Umbilical cord (tissue), 2 donors: ENCODE measurements around the gene MPP3. TPM values are rescaled to one million over a fixed set of nuclear protein-coding genes. Genes with fewer than 3 reads are reported as not detected.
A peak's percentile ranks its signal among the peaks of the same experiment; 100 is the strongest.

Experiments used
- DNase-seq: peaks from one replicate; pipeline ENCODE4 v3.0.0-alpha.2; 2015; ENCODE audit warnings: low spot score
- total RNA-seq: library from RNA; depleted of rRNA; stranded (reverse); fragments of >200 nt; gene quantifications from one replicate; pipeline ENCODE4 v1.2.3, GENCODE V29; 2014; ENCODE audit warnings: low replicate concordance; ENCODE audit not compliant: insufficient read depth

Gene MPP3
- total RNA-seq, 1 donor from 2014 or later = 11.6 TPM

DNA sequence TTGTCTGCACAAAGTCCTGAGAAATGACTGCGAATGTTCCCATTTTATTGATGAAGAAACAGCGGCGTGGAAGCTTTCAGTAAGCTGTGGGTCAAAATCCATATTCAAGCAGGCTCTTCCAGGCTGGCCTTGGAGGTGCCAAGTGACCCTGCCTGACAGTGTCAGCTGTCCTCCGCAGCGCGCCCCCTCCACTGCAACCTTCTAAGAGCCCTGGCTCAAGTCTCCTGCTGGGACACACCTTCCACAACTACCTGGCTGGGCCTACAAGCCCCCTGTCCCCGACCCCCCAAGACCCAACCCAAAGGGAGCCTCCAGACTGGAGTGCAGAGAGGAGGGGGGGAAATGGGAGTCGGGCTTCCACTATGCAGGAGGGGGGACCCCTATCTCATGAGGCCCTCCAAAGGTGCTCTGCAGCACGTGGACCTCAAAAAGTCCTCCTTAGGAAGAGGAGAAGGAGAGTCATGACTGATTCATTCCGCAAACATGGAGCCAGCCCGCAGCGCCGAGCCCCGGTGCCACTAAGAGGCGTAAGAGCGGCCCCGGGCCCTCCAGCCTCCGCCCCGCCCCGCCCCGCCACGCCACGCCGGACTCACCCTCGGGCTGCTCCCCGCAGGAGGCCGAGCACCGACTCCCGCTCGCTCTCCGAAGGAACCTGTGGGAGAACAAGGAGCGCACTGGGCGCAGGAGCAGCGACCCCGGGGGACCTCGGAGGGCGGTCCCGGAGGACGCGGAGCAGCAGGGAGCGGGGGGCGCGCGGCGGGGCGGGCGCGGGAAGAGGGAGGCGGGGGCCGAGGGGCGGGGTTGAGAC, 574 bp downstream of the MPP3 start:
- DNase-seq = peak; percentile 50

DNA sequence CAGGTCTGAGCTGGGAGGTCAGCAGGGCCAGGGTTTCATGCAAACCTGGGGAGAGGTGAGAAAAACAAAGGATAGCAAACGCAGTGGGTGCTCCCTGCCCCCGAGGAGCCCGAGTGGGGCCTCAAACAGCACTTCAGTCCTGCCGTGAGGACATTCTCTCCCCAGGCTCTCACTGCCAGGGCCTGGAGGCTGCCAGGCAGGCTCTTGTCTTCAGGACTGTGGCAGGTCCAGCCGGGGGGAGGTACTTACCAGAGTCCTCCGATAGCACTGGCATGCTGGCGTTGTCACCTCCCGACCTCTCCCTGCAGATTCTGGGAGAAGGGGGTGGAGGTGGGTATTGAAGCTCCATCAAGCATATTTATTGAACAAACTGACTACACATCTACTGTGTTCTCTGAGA, 1.3 kb downstream of the MPP3 start:
- no peak for DNase-seq

DNA sequence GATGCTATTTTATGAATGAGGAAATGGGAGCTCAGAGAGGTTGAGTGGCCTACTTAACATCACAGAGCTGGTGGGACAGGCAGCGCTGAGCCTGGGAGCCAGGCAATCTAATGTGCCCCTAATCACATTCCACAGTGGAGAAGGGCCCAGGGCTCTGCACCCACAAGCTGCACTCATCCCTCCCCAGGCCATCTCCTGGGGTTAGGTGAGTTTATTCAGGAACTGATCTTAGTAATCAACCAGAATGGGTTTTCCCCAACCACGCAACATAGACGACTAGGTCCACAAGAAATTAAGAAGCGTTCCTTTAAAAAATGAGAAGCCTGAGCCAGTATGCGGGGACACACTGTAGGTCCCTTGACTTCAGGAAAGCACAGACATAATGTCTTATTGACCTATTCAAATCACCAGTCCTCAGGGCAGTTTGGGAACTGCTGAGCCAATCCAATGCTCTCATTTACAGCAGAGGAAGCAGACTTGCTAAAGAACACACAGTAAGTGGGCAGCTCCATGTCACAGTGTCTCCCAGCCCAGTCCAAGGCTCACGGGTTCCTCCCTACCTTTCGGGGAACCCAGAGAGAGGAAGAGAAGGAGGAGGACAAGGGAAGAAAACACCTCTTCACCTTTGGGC, 2.3 kb downstream of the MPP3 start:
- no peak for DNase-seq

DNA sequence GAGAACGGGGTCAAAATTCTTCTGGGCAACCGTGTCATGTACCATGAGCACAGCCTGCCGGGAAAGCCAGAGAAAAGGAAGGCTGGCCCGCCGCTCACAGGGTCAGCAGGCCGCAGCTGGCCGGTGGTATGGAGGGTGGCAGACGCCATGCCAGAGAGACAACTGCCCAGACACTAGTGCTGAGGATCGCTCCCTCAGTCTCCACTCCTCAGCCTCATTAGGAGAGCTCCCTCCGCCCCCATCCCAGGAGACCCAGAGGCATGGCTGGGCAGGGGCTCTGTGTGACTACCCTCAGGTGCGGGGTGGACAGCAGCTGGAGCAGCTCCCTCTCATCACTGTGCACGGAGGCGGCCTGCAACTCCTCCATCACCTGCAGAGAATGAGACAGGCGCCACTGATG, 3.2 kb downstream of the MPP3 start:
- DNase-seq = no peak

DNA sequence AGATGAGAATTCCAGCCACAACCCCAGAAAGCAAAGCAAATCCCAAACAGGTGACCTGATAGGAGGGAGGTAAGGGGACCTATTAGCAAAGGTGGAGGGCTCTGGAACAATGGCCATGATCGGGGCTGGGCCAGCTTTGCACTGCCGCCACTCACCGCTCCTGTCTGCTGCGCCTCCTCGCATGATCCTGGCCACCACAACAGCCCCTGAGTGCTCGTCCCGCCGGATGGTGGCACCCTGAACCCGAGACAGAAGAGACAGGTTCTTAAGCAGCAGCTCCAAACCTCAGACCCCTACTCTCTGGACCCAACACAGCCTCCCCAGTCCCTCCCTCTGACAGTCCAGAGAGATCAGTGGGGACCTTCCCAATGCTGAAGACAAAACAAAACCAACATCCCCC, 5.3 kb downstream of the MPP3 start:
- no peak for DNase-seq

DNA sequence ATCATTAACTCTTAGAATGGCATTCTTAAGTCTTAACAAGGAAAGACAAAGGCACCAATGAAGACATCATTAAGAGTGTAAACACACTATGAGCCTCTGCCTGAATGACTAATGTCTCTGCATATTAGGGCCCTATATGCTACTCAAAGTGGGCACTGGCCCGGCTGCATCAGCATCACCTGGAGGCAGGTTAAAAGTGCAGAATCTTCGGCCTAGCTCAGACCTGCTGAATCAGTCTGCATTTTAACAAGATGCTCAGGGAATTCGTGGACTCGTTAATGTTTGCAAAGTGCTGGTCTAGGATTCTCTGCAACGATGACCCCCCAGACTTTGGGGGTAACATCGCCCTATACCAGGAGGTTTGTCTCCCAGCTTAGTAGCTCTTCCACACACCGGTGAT, 6.7 kb downstream of the MPP3 start:
- DNase-seq = no peak

DNA sequence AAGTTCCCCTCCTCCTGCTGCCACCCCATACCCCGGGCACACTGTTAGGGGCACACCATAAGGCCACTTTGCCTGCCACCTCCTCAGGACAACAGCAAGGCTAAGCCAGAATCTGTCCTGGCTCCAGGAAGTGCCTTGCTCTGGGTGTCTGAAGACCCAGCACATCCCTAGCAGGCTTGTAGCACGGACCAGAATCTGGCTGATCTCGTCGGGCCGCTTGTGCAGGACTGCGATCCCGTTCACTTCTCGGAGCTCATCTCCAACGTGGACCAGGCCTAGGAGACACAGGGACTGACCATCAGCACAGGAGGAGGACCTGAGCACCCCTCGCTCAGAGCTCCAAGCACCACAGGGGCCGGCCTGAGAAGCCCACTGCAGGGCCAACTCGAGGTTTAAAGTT, 7.4 kb downstream of the MPP3 start:
- DNase-seq = no peak

DNA sequence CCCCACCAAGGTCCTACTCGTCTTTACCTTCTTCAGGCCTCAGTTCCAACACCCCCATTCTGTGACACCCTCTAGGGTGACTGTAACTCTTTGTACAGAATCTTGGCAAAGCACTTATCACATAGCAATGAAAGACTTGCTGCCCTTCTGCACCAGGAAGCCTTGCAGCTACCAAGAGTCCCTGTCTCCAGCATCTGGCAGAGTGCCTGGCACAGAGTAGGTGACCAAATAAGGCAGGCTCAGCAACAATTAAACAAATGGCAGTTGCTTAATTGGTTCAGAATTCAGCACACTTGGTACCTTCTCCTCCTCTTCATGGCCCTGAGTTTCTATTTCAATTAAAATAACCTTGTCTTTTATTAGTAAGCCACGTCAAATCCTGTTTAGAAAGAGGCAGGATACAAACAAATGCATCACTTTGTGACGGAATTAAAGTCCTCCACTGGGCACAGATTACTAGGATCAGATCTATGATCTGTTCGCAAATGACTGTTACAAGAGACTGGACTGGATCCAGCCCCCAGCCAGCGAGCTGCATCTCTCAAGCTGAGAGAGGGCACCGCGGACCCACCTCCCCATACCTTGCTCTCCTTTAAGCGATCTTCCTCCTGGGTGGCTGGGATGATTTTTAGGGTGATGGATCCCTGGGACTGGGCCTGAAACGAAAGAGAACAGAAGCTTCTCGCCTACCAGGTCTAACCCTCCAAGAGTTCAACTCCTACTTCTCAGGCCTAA, 9.4 kb downstream of the MPP3 start:
- DNase-seq = no peak

DNA sequence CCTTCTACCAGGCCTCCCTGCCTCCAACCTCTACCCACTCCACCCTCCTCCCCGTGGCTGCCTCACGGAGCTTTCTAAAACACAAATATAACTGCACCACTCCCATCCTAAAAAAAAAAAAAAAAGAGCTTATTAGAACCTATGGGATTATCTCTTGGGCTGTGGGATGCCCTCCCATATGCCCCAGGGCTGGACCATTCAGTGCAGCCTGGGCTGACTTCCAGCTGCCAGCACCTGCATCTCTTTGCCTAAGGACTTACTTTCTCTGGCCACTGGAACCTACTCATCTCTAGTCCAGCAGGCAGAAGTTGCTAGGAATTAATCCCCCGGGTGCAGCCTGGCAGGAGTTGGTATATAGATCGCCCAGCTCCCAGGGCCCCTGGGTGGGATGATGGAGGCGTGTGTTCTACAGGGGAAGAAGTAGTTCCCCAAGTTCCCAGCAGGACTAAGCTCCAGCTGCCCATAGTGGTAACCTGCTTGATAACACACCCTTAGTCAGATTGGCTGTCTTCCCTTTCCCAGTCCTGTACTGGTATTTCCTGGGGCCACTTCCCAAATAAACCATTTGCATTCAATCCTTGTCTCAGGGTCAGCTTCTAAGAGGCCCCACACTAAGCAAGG, 10.3 kb downstream of the MPP3 start:
- DNase-seq = no peak

DNA sequence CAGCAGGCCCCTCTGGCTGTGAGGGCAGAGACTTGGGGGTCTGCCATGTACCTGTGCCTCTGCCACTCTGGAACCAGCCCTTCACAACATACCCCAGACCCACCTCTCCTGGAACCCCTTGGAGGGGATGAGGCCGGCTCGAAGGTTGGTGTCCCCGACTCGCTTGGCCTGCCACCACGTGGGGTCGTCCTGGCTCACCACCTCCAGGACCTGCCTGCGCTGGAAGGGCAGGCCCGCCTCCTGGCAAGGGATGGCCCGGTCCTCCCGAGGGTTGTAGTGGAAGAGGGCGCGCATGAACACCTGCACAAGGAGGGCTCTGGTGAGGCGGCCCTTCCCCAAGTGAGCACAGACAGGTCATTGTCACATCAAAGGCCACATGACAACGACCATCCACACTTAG, 12.2 kb downstream of the MPP3 start:
- DNase-seq = no peak

DNA sequence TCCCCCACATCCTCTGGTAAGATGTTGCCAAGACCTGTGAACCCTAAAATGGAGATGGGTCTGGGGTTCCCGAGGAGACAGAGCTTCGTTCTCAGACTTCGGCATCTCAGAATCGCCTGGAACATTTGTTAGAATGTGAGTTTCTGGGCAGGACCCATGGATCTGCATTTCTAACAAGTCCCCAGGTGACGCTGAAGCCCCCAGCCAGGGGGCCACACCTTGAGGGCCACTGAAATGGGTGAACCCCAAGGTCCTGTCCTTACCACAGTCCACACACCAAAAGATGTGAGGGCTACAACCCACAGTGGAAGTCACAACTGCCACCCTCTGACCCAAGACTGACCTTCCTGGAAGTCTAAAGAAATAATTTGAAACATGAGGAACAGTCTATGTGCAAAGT, 14.0 kb downstream of the MPP3 start:
- DNase-seq = no peak

DNA sequence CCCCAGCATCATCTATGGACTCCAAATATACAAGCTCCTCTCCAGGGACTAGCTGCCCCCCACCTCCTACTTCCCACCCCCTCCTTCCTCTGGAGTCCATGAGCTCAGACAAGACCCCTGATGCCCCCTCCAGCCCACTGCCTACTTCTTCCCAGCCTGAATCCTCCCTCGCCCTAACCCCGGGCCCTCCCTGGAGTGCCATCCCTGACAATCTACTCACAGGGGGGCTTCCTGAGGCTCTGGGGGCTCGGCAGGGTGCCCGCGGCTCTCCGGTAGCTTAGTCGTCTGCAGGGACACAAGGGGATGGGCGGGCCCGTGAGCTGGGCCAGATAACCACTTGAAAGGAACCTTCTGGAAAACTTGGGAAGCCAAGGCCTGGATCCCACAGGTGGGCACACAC, 15.1 kb downstream of the MPP3 start:
- no peak for DNase-seq

DNA sequence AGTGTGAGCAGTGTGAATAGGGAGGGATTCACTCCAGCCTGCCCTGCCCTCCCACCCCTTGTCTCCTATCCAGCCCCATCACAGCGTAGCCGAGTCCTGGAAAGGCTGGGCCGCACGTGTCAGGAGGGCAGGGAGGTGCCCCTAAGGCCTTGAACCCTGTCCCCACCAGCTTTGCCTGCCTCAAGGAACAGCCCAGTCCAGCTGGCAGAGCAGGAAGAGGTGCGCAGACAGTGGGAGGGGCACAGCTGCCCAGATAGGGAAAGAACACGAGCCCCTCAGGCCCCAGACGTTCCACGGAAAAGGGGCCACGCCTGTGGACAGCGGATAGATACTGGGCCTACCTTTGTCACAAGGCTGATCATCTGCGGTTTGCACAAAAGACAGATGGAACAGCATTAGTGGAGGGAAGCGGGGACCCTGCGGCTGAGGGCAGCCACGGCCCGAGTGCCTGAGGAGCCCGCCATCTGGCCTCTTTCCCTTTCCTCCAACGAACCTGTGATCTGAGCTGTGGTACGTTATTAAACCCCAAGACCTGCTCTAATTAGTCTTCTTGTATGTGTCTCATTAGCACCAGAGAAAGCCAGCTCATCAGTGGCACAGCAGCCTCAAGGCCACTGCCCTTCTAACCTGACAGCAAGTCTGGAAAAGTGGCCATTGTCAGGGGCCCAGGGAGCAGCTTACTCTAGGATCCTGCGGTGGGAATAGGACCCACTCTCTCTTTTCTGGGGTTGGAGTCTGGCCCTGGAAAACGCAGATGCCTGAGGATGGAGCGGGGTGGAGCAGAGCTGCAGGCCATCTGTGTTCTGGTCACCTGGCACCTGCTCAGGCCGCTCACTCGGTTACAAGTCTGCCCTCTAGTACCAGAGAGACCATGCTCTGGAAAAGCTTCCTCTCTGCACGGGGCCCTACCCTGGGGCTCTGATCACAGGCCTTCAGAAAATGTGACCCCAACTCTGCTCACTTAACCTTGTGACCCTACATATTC, 16.3 kb downstream of the MPP3 start:
- DNase-seq = no peak

DNA sequence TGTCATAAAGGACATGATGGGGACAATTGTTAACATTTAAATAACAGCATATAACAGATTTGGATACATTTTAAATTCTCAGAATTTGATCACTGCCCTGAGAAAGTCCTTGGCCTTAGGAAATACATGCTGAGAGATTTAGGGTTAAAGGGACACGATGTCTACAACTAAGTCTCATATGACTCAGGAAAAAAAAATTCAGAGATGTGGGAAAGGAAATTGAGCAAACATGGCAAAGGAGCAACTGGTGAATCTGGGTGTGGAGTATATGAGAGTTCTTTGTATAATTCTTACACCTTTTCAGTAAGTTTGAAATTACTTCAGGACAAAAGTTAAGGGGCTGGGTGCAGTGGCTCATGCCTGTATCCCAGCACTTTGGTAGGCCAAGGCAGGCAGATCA, 18.2 kb downstream of the MPP3 start:
- DNase-seq = peak; percentile 28

DNA sequence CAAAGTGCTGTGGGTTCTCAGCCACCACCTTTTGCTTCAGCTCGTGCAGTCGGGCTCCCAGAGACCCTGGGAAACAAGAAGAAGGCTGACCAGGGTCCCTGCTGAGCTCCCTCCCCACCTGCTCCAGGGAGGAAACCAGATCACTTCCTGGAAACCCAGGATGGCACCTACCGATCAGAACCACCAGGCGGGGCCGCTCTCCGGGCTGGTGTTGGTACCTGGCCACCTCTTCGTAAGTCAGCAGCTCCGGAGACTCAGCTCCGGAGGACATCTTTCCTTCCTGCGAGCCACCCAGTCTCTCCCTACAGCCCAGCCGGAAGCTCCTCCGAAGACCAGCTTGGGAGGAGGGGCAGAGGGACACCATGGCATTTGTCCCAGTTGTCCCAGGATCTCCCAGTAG, 18.9 kb downstream of the MPP3 start:
- no peak for DNase-seq

DNA sequence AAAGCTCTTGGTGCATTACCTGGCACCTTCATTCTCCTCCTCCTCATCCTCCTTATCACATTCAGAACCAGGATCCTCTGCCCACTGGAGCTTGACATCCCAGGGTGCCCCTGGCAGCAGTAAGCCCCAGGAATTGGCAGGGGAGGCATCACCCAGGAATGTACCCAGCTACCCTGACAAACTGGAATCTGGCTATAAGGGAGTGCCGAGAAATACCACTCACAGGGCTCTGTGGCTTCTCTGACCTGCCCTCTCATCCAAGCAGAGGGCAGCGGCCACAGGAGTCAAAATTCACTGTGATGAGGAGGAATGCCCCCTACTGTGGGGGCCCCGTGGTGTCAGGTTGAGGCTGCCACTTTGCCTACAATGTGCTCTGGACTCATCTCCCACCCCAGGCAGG, 19.6 kb downstream of the MPP3 start:
- DNase-seq = no peak

DNA sequence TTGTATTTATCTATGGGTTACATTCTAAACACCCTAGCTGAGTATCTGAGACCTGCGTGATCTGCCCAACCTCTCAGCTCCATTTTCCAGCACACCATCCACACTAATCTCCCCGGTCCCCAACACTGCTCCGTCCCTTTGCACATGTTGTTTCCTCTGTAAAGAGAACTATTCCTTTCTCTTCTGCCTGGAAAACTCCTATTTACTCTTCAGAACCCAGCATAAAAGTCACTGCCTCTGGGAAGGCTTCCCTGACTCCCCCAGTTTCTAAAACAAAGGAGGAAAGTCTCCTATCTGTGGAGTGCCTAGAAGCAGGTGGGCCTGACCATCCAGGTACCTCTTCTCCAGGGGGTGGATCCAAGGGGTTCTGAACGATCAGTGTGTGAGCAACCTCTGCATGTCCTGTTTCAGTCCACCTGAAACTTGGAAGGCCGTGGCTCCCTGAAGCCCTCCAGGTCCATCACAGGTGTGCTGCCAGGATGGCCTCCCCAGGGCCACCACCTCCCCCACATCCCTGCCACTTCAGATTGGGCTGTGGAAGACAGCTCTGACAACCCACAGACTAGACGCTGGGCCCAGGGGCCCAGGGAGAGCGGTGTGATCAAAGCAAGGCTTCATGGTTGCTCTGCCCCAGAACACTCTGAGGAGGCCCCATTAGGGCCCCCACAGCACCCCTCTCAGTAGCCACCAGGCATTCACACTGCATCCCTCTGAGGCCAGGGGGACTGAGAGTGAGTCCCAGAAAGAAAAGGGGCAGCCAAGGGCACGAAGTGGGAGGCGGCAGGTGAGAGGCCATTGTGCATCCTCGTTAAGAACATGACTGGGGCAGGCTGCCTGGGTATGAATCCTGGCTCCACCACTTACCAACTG, 20.3 kb downstream of the MPP3 start:
- DNase-seq = no peak

DNA sequence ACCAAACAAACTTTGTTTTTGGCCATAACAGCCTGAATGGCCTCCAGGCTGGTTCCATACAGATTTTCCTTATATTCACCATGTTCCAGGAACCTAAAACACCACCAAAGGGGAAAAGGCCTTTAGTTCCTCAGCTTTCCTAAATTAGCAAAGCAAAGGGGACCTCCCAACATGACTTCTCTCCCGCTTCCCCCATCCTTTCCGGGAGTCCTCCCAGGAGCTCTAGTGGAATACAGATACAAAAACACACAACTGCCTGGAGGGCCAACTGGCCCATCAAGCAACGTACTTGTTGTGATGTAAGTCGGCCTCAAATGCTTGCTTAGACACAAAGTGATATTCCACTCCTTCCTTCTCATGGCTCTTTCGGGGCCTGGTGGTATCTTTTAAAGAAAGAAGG, 22.1 kb downstream of the MPP3 start:
- no peak for DNase-seq

DNA sequence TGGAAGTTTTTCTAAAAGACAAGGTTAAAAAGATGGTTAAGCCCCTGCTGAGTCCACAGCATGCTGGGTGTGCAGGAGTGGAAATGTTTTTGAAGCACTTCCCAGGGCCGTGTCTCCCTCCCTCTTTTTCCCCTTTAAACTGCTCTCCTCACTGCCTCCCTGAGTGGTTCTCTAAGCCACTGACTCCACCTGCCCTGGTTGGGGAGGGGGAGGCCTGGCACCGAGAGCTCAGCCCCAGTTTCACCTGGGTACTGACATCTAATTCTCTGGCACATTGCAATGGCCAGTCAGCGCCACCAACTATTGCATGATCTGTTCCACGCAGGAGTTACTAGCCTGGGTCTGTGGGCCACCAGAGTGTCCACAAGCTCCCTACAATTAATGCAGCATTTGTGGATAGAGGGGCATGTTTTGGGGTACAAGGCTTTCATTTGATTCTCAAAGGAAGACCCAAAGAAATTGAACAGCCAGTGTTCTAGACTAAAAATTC, 22.7 kb downstream of the MPP3 start:
- DNase-seq = peak; percentile 21

DNA sequence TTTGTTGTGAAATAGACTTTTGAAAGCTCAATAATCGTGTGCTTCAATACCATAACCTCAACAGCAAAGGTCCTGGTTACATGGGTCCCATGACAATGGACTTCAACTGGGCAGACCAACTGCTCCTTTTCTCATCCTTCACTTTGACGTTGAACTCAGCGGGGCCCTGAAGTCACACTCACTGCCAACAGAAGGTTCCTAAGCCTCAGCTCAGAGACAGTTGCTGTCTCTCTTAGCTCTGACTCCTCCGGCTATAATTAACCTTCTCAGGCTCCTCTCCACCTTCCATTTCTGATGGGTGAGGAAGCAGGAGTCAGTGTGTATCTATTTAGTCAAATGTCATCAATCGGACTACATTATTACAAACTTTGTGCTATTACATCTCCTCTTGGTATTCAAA, 23.8 kb downstream of the MPP3 start:
- no peak for DNase-seq
